HG03571 (cell line): ENCODE data around the gene PMCH.
"Not testable (repeated sequence)": the region's sequence is repeated elsewhere in the genome, so short reads cannot be mapped to it uniquely, and the experiment has no call there.

Experiments
- ATAC-seq: cut with Tn5 transposase; IDR thresholded peaks from one replicate; pipeline ENCODE4 v1.9.1; 2021; ENCODE audit not compliant: unreplicated experiment

PMCH gene

GRCh38 chr12:102147062-102147587, 50.5 kb downstream of the PMCH start:
- not testable (repeated sequence) for ATAC-seq
